HepG2 (cell line): ENCODE measurements around the gene PYGB. TPM values are rescaled to one million over a fixed set of nuclear protein-coding genes. Genes with fewer than 3 reads are reported as not detected.

Experiments
- ATAC-seq: fragments of 200-7000 bp; cut with Tn5 transposase; 3 replicates; pipeline ENCODE4 v1.9.1; 2020; ENCODE audit warnings: mild to moderate bottlenecking, moderate library complexity
- BruUV-seq: library from RNA; stranded (reverse); fragments of 400-500 nt; replicated peaks from 2 replicates; lab custom pipeline; 2021; lab: Mats Ljungman, UMichigan
- CTCF ChIA-PET: fragments of 300-600 bp; formaldehyde crosslinking; extraction: SDS; loops from one replicate; lab custom pipeline; 2021; ENCODE audit warnings: low total read pairs, inconsistent platforms, low intra/inter-chr PET ratio; lab: Yijun Ruan, JAX
- POLR2A ChIA-PET: fragments of 350-600 bp; sonication (Branson Sonifier 250); formaldehyde crosslinking; loops from one replicate; lab custom pipeline; 2020; ENCODE audit warnings: antibody characterized with exemption, inconsistent platforms; lab: Yijun Ruan, JAX
- DNase-seq: peaks from one replicate; pipeline ENCODE4 v3.0.0-alpha.2; 2015; ENCODE audit warnings: low spot score
- FAIRE-seq: peaks from 3 replicates; lab custom pipeline; 2011; peaks lifted over from hg19 to GRCh38; lab: Jason Lieb, UNC
- H2AFZ ChIP-seq: one replicate; pipeline ENCODE4 v1.6.1; 2011; ENCODE audit warnings: low read length, inconsistent platforms
- H3K27ac ChIP-seq: fragments of 300-600 bp; 3 replicates; pipeline ENCODE4 v1.8.0; 2011; ENCODE audit warnings: mixed run types, mild to moderate bottlenecking, mixed read lengths, low read length, inconsistent platforms; ENCODE audit not compliant: insufficient read depth; ENCODE audit errors: extremely low read length
- H3K27me3 ChIP-seq, 2 experiments: fragments of 200-600 bp in 1 of 2; 2 replicates in 1 of 2; 3 replicates in 1 of 2; pipeline versions ENCODE4 v1.6.0 to v1.8.0; 2011; ENCODE audit warnings: low read length in 2 of 2, mild to moderate bottlenecking in 2 of 2, moderate library complexity in 2 of 2, inconsistent platforms in 1 of 2; ENCODE audit not compliant: insufficient read depth in 2 of 2, control insufficient read depth in 1 of 2
- H3K36me3 ChIP-seq, 2 experiments: fragments of 200-600 bp in 1 of 2; replicated peaks in 1 of 2; 2 replicates in 1 of 2; 3 replicates in 1 of 2; pipeline versions ENCODE4 v1.5.1 to v1.8.0; 2011; ENCODE audit warnings: low read length in 2 of 2, inconsistent platforms in 1 of 2; ENCODE audit not compliant: insufficient read depth in 2 of 2, control insufficient read depth in 1 of 2
- H3K4me1 ChIP-seq: 2 replicates; pipeline ENCODE4 v1.5.1; 2012; ENCODE audit warnings: low read length, inconsistent platforms; ENCODE audit not compliant: insufficient read depth
- H3K4me2 ChIP-seq: 2 replicates; pipeline ENCODE4 v1.6.0; 2011; ENCODE audit warnings: low read depth, low read length, inconsistent platforms
- H3K4me3 ChIP-seq, 3 experiments: fragments of 200-600 bp in 1 of 3; sonication (generic), shearing (Covaris generic) in 1 of 3; replicated peaks in 1 of 3; 2 replicates each; pipeline ENCODE4 v1.5.1; 2011 to 2016; ENCODE audit warnings: low read length in 3 of 3, inconsistent platforms in 2 of 3, low read depth in 2 of 3, mild to moderate bottlenecking in 2 of 3, control low read depth in 1 of 3, mixed read lengths in 1 of 3; ENCODE audit not compliant: insufficient read depth in 1 of 3
- H3K79me2 ChIP-seq: one replicate; pipeline ENCODE4 v1.6.1; 2011; ENCODE audit warnings: low read length, inconsistent platforms; ENCODE audit not compliant: insufficient read depth
- H3K9ac ChIP-seq: 2 replicates; pipeline ENCODE4 v1.6.0; 2011; ENCODE audit warnings: mild to moderate bottlenecking, low read depth, low read length, inconsistent platforms; ENCODE audit not compliant: insufficient read depth
- H3K9me3 ChIP-seq: 2 replicates; pipeline ENCODE4 v1.5.1; 2012; ENCODE audit warnings: mild to moderate bottlenecking, low read length
- H4K20me1 ChIP-seq: 2 replicates; pipeline ENCODE4 v1.6.0; 2011; ENCODE audit warnings: inconsistent platforms, mild to moderate bottlenecking, low read length, moderate library complexity; ENCODE audit not compliant: insufficient read depth
- CBFB ChIP-seq: sonication (generic); formaldehyde crosslinking; IDR thresholded peaks from 2 replicates; pipeline ENCODE4 v1.4.0; 2020; ENCODE audit warnings: missing genetic modification reagents
- CC2D1A ChIP-seq: sonication (generic); formaldehyde crosslinking; IDR thresholded peaks from 2 replicates; pipeline ENCODE4 v1.8.1; 2023; ENCODE audit warnings: mild to moderate bottlenecking, missing genetic modification reagents
- CSRNP2 ChIP-seq: sonication (generic); formaldehyde crosslinking; conservative IDR thresholded peaks from 2 replicates; pipeline ENCODE4 v1.8.0; 2022; ENCODE audit warnings: low read depth, missing genetic modification reagents
- HOXA9 ChIP-seq: sonication (generic); formaldehyde crosslinking; IDR thresholded peaks from 2 replicates; pipeline ENCODE4 v1.8.1; 2022; ENCODE audit warnings: missing genetic modification reagents, mild to moderate bottlenecking, moderate library complexity, borderline replicate concordance
- KAT8 ChIP-seq: IDR thresholded peaks from 2 replicates; pipeline ENCODE4 v1.6.1; 2016; ENCODE audit warnings: missing genetic modification reagents, missing compliant biosample characterization
- KDM3A ChIP-seq: IDR thresholded peaks from 2 replicates; pipeline ENCODE4 v1.6.1; 2018; ENCODE audit warnings: low read depth, missing compliant biosample characterization
- KLF15 ChIP-seq: sonication (generic); formaldehyde crosslinking; IDR thresholded peaks from 2 replicates; pipeline ENCODE4 v1.8.1; 2023; ENCODE audit warnings: borderline replicate concordance, mild to moderate bottlenecking, inconsistent platforms, missing genetic modification reagents, mixed read lengths
- RBFOX2 ChIP-seq: fragments of 200-400 bp; formaldehyde crosslinking; IDR thresholded peaks from 2 replicates; pipeline ENCODE4 v1.6.1; 2017; ENCODE audit warnings: low read depth, mild to moderate bottlenecking, low read length
- RFX1 ChIP-seq: fragments of 450-650 bp; IDR thresholded peaks from 2 replicates; pipeline ENCODE4 v1.6.1; 2017
- ZNF20 ChIP-seq: sonication (generic); formaldehyde crosslinking; IDR thresholded peaks from 2 replicates; pipeline ENCODE4 v1.4.0; 2020; ENCODE audit warnings: mild to moderate bottlenecking, moderate library complexity, missing genetic modification reagents
- ZNF280B ChIP-seq: sonication (generic); formaldehyde crosslinking; IDR thresholded peaks from 2 replicates; pipeline ENCODE4 v1.5.0; 2020; ENCODE audit warnings: missing genetic modification reagents, mild to moderate bottlenecking, borderline replicate concordance
- ZNF562 ChIP-seq: sonication (generic); formaldehyde crosslinking; IDR thresholded peaks from 2 replicates; pipeline ENCODE4 v1.8.0; 2022; ENCODE audit warnings: missing genetic modification reagents, borderline replicate concordance
- ZNF597 ChIP-seq: sonication (generic); formaldehyde crosslinking; IDR thresholded peaks from 2 replicates; pipeline ENCODE4 v1.5.0; 2020; ENCODE audit warnings: missing genetic modification reagents
- ZNF850 ChIP-seq: sonication (generic); formaldehyde crosslinking; conservative IDR thresholded peaks from 2 replicates; pipeline ENCODE4 v1.9.0; 2021; ENCODE audit warnings: mild to moderate bottlenecking, missing genetic modification reagents
- WGBS: methylation state at CpG from one replicate; pipeline ENCODE4 v1.1.6; 2017; ENCODE audit warnings: low lambda C conversion rate; 5-methylcytosine and 5-hydroxymethylcytosine counted together
- in situ Hi-C: cut with HindIII; loops from 2 replicates; pipeline ENCODE4 v1.10.0; 2017; ENCODE audit warnings: low pct_unique_long_range_greater_than_20kb; ENCODE audit not compliant: extremely low pct_ligation_motif_present
- intact Hi-C: fragments of 100-400 bp; cut with micrococcal nuclease; formaldehyde crosslinking; loops from one replicate; pipeline ENCODE4 v1.10.0; 2022; ENCODE audit not compliant: unreplicated experiment
- polyA plus RNA-seq, 8 experiments: library from polyadenylated mRNA; depleted of rRNA in 3 of 8; stranded (reverse) in 7 of 8; unstranded in 1 of 8; fragments of >200 nt; fragmentation: Illumina TruSeq in 4 of 8; extraction: Trizol in 4 of 8; gene quantifications; 2 replicates each; pipeline versions ENCODE4 v1.2.1 to v1.2.3, GENCODE V29; 2011 to 2016; ENCODE audit warnings: low read depth in 4 of 8, missing spikeins in 1 of 8, mixed read lengths in 1 of 8; ENCODE audit not compliant: insufficient read depth in 1 of 8
- total RNA-seq, 5 experiments: library from RNA; depleted of rRNA; stranded (reverse); fragments of >200 nt; fragmentation: Illumina TruSeq; extraction: Trizol; gene quantifications; 2 replicates each; pipeline ENCODE4 v1.2.3, GENCODE V29; 2016; ENCODE audit warnings: low read depth in 1 of 5

Gene PYGB
- total and polyA plus RNA-seq, 2 of the 13 experiments (the other 11 are each of a cell fraction or from before 2014, with no cell fraction given) = 24.2 to 86.3 TPM

- in situ Hi-C loops = no loop called here
These were observed 33.7 kb downstream of the PYGB start for GRCh38 chr20:25281541-25281991.

More at GRCh38 chr20:25281541-25281991, 33.7 kb downstream of the PYGB start:
- TF ChIP-seq ZNF280B (CRISPR knock-in tag) (no peak), ZNF20 (CRISPR knock-in tag) (no peak), KLF15 (CRISPR knock-in tag) (no peak), CSRNP2 (CRISPR knock-in tag) (no peak), CBFB (no peak), RBFOX2 (no peak), KAT8 (CRISPR knock-in tag) (no peak), CC2D1A (no peak), ZNF597 (no peak), ZNF562 (no peak), HOXA9 (CRISPR knock-in tag) (no peak), RFX1 (no peak), KDM3A (CRISPR knock-in tag) (no peak), ZNF850 (CRISPR knock-in tag) (no peak)
- no peaks in the 10 kb centered on the region for H3K9me3 ChIP-seq
- no peak for FAIRE-seq
- intact Hi-C loops = no loop called here
- no peaks in the 10 kb centered on the region for H3K4me1 ChIP-seq
- no TSS peak for BruUV-seq
- no peak overlapping the region for H3K4me3 ChIP-seq
- no peak overlapping the region for H3K4me2 ChIP-seq
- CTCF ChIA-PET = no interaction called here
- H3K79me2 ChIP-seq = no peaks in the 10 kb centered on the region
- peaks cover 65 to 94% of the 10 kb centered on the region in 2 experiments for H3K36me3 ChIP-seq
- 90% methylated on average over 9 of the region's 21 CpGs for WGBS
- POLR2A ChIA-PET = no interaction called here
- H2AFZ ChIP-seq = no peak overlapping the region
- H3K27ac ChIP-seq = no peak overlapping the region
- H3K9ac ChIP-seq = no peak overlapping the region
- H4K20me1 ChIP-seq = no peaks in the 10 kb centered on the region
- DNase-seq = no peak
- ATAC-seq = no peak
- H3K27me3 ChIP-seq = no peaks in the 10 kb centered on the region
